Large intestine (tissue), 3 donors: ENCODE results near the gene PPP1R17. TPM values are rescaled to one million over a fixed set of nuclear protein-coding genes. Genes with fewer than 3 reads are reported as not detected.

ENCODE experiments used
- DNase-seq, 2 donors: peaks; one replicate each; pipeline versions ENCODE4 v3.0.0 to v3.0.0-alpha.2; 2013
- H3K27ac ChIP-seq: one replicate; pipeline ENCODE4 v1.5.1; 2013; ENCODE audit warnings: low read length
- H3K27me3 ChIP-seq: 2 replicates; pipeline ENCODE4 v1.6.1; 2013; ENCODE audit warnings: low read length; ENCODE audit not compliant: control insufficient read depth, insufficient read depth
- H3K36me3 ChIP-seq: 2 replicates; pipeline ENCODE4 v1.6.1; 2013; ENCODE audit warnings: low read length; ENCODE audit not compliant: control insufficient read depth, insufficient read depth
- H3K4me1 ChIP-seq: one replicate; pipeline ENCODE4 v1.6.1; 2013; ENCODE audit warnings: low read length; ENCODE audit not compliant: control insufficient read depth, insufficient read depth
- H3K4me3 ChIP-seq: one replicate; pipeline ENCODE4 v1.5.1; 2013; ENCODE audit warnings: low read length
- H3K9me3 ChIP-seq: one replicate; pipeline ENCODE4 v1.6.1; 2013; ENCODE audit warnings: mild to moderate bottlenecking, low read depth, low read length, moderate library complexity; ENCODE audit not compliant: control insufficient read depth
- WGBS: methylation state at CpG from one replicate; pipeline ENCODE4 v1.1.5; 2013; ENCODE audit warnings: low lambda C conversion rate; ENCODE audit not compliant: insufficient coverage; 5-methylcytosine and 5-hydroxymethylcytosine counted together
- polyA plus RNA-seq: library from polyadenylated mRNA; unstranded; fragments of 120-200 nt; gene quantifications from one replicate; pipeline ENCODE4 v1.2.1, GENCODE V29; 2013

The PPP1R17 gene
- polyA plus RNA-seq, 1 donor, result not detected

GRCh38 chr7:31695859-31696614 is 9.0 kb downstream of the PPP1R17 start:
- Histone ChIP-seq H3K4me3 (no peak overlapping the region), H3K9me3 (no peaks in the 10 kb centered on the region), H3K27me3 (peaks cover 5% of the 10 kb centered on the region), H3K4me1 (no peaks in the 10 kb centered on the region), H3K27ac (no peak overlapping the region), H3K36me3 (no peaks in the 10 kb centered on the region)
- WGBS, result 60% methylated on average over 1 of the region's 6 CpGs
- DNase-seq, result no peak

- H3K27ac ChIP-seq, result no peak overlapping the region
- H3K36me3 ChIP-seq, result no peaks in the 10 kb centered on the region
- no peaks in the 10 kb centered on the region for H3K9me3 ChIP-seq
- H3K4me3 ChIP-seq, result no peak overlapping the region
- H3K27me3 ChIP-seq, result peaks cover 5% of the 10 kb centered on the region
- no peak for DNase-seq
- no CpG with 5 or more reads among the region's 2 CpGs for WGBS
- H3K4me1 ChIP-seq, result no peaks in the 10 kb centered on the region
Observed at GRCh38 chr7:31699050-31699449, 12.0 kb downstream of the PPP1R17 start.

GRCh38 chr7:31702354-31702753 is 15.3 kb downstream of the PPP1R17 start:
- H3K9me3 ChIP-seq, result no peaks in the 10 kb centered on the region
- no peak overlapping the region for H3K4me3 ChIP-seq
- 81% methylated on average over 3 of the region's 3 CpGs for WGBS
- H3K36me3 ChIP-seq, result no peaks in the 10 kb centered on the region
- H3K27ac ChIP-seq, result no peak overlapping the region
- no peak for DNase-seq
- H3K4me1 ChIP-seq, result no peaks in the 10 kb centered on the region
- H3K27me3 ChIP-seq, result peaks cover 4% of the 10 kb centered on the region

GRCh38 chr7:31705377-31705776 is 18.4 kb downstream of the PPP1R17 start:
- Histone ChIP-seq H3K4me1 (no peaks in the 10 kb centered on the region), H3K36me3 (no peaks in the 10 kb centered on the region), H3K27ac (no peak overlapping the region), H3K27me3 (peaks cover 6% of the 10 kb centered on the region), H3K4me3 (no peak overlapping the region), H3K9me3 (no peaks in the 10 kb centered on the region)
- no CpG with 5 or more reads among the region's 3 CpGs for WGBS
- no peak for DNase-seq

GRCh38 chr7:31707089-31707488 is 20.1 kb downstream of the PPP1R17 start:
- DNase-seq, result no peak
- 55% methylated on average over 4 of the region's 5 CpGs for WGBS
- H3K4me1 ChIP-seq, result no peaks in the 10 kb centered on the region
- H3K36me3 ChIP-seq, result no peaks in the 10 kb centered on the region
- H3K27ac ChIP-seq, result no peak overlapping the region
- peaks cover 6% of the 10 kb centered on the region for H3K27me3 ChIP-seq
- H3K9me3 ChIP-seq, result no peaks in the 10 kb centered on the region
- H3K4me3 ChIP-seq, result no peak overlapping the region

GRCh38 chr7:31710171-31710570 is 23.2 kb downstream of the PPP1R17 start:
- Histone ChIP-seq H3K27ac (no peak overlapping the region), H3K4me1 (no peaks in the 10 kb centered on the region), H3K9me3 (no peaks in the 10 kb centered on the region), H3K4me3 (no peak overlapping the region), H3K27me3 (peaks cover 6% of the 10 kb centered on the region), H3K36me3 (no peaks in the 10 kb centered on the region)
- no CpG with 5 or more reads among the region's 1 CpG for WGBS
- no peak for DNase-seq

GRCh38 chr7:31716355-31716754 is 29.3 kb downstream of the PPP1R17 start:
- no CpG with 5 or more reads among the region's 1 CpG for WGBS
- Histone ChIP-seq H3K27ac (no peak overlapping the region), H3K4me3 (no peak overlapping the region)

GRCh38 chr7:31720366-31720765 is 33.4 kb downstream of the PPP1R17 start:
- H3K4me1 ChIP-seq, result no peaks in the 10 kb centered on the region
- no peak overlapping the region for H3K27ac ChIP-seq
- peaks cover 3% of the 10 kb centered on the region for H3K27me3 ChIP-seq
- H3K36me3 ChIP-seq, result no peaks in the 10 kb centered on the region
- no peaks in the 10 kb centered on the region for H3K9me3 ChIP-seq
- H3K4me3 ChIP-seq, result no peak overlapping the region
- no peak for DNase-seq
- WGBS, result 52% methylated on average over 2 of the region's 8 CpGs

More at GRCh38 chr7:31716355-31716754, 29.3 kb downstream of the PPP1R17 start:
- Histone ChIP-seq H3K4me1 (no peaks in the 10 kb centered on the region), H3K27me3 (no peaks in the 10 kb centered on the region), H3K9me3 (no peaks in the 10 kb centered on the region), H3K36me3 (no peaks in the 10 kb centered on the region)
- no peak for DNase-seq

- H3K36me3 ChIP-seq, result no peaks in the 10 kb centered on the region
- no CpG with 5 or more reads among the region's 3 CpGs for WGBS
- no peak overlapping the region for H3K4me3 ChIP-seq
- peaks cover 3% of the 10 kb centered on the region for H3K27me3 ChIP-seq
- H3K4me1 ChIP-seq, result no peaks in the 10 kb centered on the region
- H3K27ac ChIP-seq, result no peak overlapping the region
- no peak for DNase-seq
- H3K9me3 ChIP-seq, result no peaks in the 10 kb centered on the region
Observed at GRCh38 chr7:31724696-31725095, 37.7 kb downstream of the PPP1R17 start.

GRCh38 chr7:31729195-31729804 is 42.3 kb downstream of the PPP1R17 start:
- H3K4me1 ChIP-seq, result no peaks in the 10 kb centered on the region
- DNase-seq, result no peak
- peaks cover 3% of the 10 kb centered on the region for H3K27me3 ChIP-seq
- no peaks in the 10 kb centered on the region for H3K36me3 ChIP-seq
- H3K27ac ChIP-seq, result no peak overlapping the region
- no peak overlapping the region for H3K4me3 ChIP-seq
- no peaks in the 10 kb centered on the region for H3K9me3 ChIP-seq
- no CpG with 5 or more reads among the region's 3 CpGs for WGBS

- Histone ChIP-seq H3K4me3 (no peak overlapping the region), H3K36me3 (no peaks in the 10 kb centered on the region), H3K9me3 (no peaks in the 10 kb centered on the region), H3K4me1 (no peaks in the 10 kb centered on the region), H3K27me3 (no peaks in the 10 kb centered on the region), H3K27ac (no peak overlapping the region)
- 100% methylated on average over 3 of the region's 5 CpGs for WGBS
- DNase-seq, result no peak
Observed at GRCh38 chr7:31734456-31734855, 47.4 kb downstream of the PPP1R17 start.
